B cell (primary cell): ENCODE results near the gene ENO2.

Experiments
- CTCF ChIP-seq: fragments of 200-600 bp; IDR thresholded peaks from one replicate; pipeline ENCODE4 v1.8.0; 2022; ENCODE audit warnings: antibody characterized with exemption, mild to moderate bottlenecking
- EZH2 ChIP-seq: IDR thresholded peaks from 2 replicates; pipeline ENCODE4 v1.6.1; 2012; ENCODE audit warnings: borderline replicate concordance, low read depth, mild to moderate bottlenecking, moderate library complexity, low read length; ENCODE audit not compliant: insufficient read depth, poor library complexity, severe bottlenecking

DNA sequence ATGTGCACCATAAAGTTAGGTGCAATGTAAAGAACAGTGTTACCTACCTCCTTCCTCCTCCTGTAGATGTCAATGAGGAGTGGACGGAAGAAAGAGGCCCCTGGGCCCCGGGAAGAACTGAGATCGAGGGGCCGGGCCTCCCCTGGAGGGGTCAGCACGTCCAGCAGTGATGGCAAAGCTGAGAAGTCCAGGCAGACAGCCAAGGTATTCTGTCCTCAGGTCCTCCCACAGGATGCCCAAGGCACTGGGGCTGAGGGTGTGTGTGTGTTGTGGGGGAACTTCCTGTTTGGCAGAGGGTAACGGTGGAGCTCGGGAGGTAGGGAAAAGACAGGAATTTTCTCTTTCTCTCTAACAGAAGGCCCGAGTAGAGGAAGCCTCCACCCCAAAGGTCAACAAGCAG, 19.7 kb downstream of the ENO2 start:
- TF ChIP-seq EZH2 (no peak), CTCF (no peak)
